HepG2 (cell line): ENCODE measurements around the gene SPHK1. TPM values are rescaled to one million over a fixed set of nuclear protein-coding genes. Genes with fewer than 3 reads are reported as not detected.

Experiments
- ATAC-seq: fragments of 200-7000 bp; cut with Tn5 transposase; 3 replicates; pipeline ENCODE4 v1.9.1; 2020; ENCODE audit warnings: mild to moderate bottlenecking, moderate library complexity
- BruUV-seq: library from RNA; stranded (reverse); fragments of 400-500 nt; replicated peaks from 2 replicates; lab custom pipeline; 2021; lab: Mats Ljungman, UMichigan
- CTCF ChIA-PET: fragments of 300-600 bp; formaldehyde crosslinking; extraction: SDS; loops from one replicate; lab custom pipeline; 2021; ENCODE audit warnings: low total read pairs, inconsistent platforms, low intra/inter-chr PET ratio; lab: Yijun Ruan, JAX
- POLR2A ChIA-PET: fragments of 350-600 bp; sonication (Branson Sonifier 250); formaldehyde crosslinking; loops from one replicate; lab custom pipeline; 2020; ENCODE audit warnings: antibody characterized with exemption, inconsistent platforms; lab: Yijun Ruan, JAX
- DNase-seq: peaks from one replicate; pipeline ENCODE4 v3.0.0-alpha.2; 2015; ENCODE audit warnings: low spot score
- FAIRE-seq: peaks from 3 replicates; lab custom pipeline; 2011; peaks lifted over from hg19 to GRCh38; lab: Jason Lieb, UNC
- H2AFZ ChIP-seq: one replicate; pipeline ENCODE4 v1.6.1; 2011; ENCODE audit warnings: low read length, inconsistent platforms
- H3K27ac ChIP-seq: fragments of 300-600 bp; 3 replicates; pipeline ENCODE4 v1.8.0; 2011; ENCODE audit warnings: mixed run types, mild to moderate bottlenecking, mixed read lengths, low read length, inconsistent platforms; ENCODE audit not compliant: insufficient read depth; ENCODE audit errors: extremely low read length
- H3K27me3 ChIP-seq, 2 experiments: fragments of 200-600 bp in 1 of 2; 2 replicates in 1 of 2; 3 replicates in 1 of 2; pipeline versions ENCODE4 v1.6.0 to v1.8.0; 2011; ENCODE audit warnings: low read length in 2 of 2, mild to moderate bottlenecking in 2 of 2, moderate library complexity in 2 of 2, inconsistent platforms in 1 of 2; ENCODE audit not compliant: insufficient read depth in 2 of 2, control insufficient read depth in 1 of 2
- H3K36me3 ChIP-seq, 2 experiments: fragments of 200-600 bp in 1 of 2; replicated peaks in 1 of 2; 2 replicates in 1 of 2; 3 replicates in 1 of 2; pipeline versions ENCODE4 v1.5.1 to v1.8.0; 2011; ENCODE audit warnings: low read length in 2 of 2, inconsistent platforms in 1 of 2; ENCODE audit not compliant: insufficient read depth in 2 of 2, control insufficient read depth in 1 of 2
- H3K4me1 ChIP-seq: 2 replicates; pipeline ENCODE4 v1.5.1; 2012; ENCODE audit warnings: low read length, inconsistent platforms; ENCODE audit not compliant: insufficient read depth
- H3K4me2 ChIP-seq: 2 replicates; pipeline ENCODE4 v1.6.0; 2011; ENCODE audit warnings: low read depth, low read length, inconsistent platforms
- H3K4me3 ChIP-seq, 3 experiments: fragments of 200-600 bp in 1 of 3; sonication (generic), shearing (Covaris generic) in 1 of 3; replicated peaks in 1 of 3; 2 replicates each; pipeline ENCODE4 v1.5.1; 2011 to 2016; ENCODE audit warnings: low read length in 3 of 3, inconsistent platforms in 2 of 3, low read depth in 2 of 3, mild to moderate bottlenecking in 2 of 3, control low read depth in 1 of 3, mixed read lengths in 1 of 3; ENCODE audit not compliant: insufficient read depth in 1 of 3
- H3K79me2 ChIP-seq: one replicate; pipeline ENCODE4 v1.6.1; 2011; ENCODE audit warnings: low read length, inconsistent platforms; ENCODE audit not compliant: insufficient read depth
- H3K9ac ChIP-seq: 2 replicates; pipeline ENCODE4 v1.6.0; 2011; ENCODE audit warnings: mild to moderate bottlenecking, low read depth, low read length, inconsistent platforms; ENCODE audit not compliant: insufficient read depth
- H3K9me3 ChIP-seq: 2 replicates; pipeline ENCODE4 v1.5.1; 2012; ENCODE audit warnings: mild to moderate bottlenecking, low read length
- H4K20me1 ChIP-seq: 2 replicates; pipeline ENCODE4 v1.6.0; 2011; ENCODE audit warnings: inconsistent platforms, mild to moderate bottlenecking, low read length, moderate library complexity; ENCODE audit not compliant: insufficient read depth
- AHR ChIP-seq: IDR thresholded peaks from 2 replicates; pipeline ENCODE4 v1.6.1; 2018; ENCODE audit warnings: missing genetic modification reagents, missing compliant biosample characterization
- ARID2 ChIP-seq: sonication (generic); formaldehyde crosslinking; IDR thresholded peaks from 2 replicates; pipeline ENCODE4 v1.8.1; 2022; ENCODE audit warnings: mild to moderate bottlenecking, missing genetic modification reagents, borderline replicate concordance
- EZH2 ChIP-seq: conservative IDR thresholded peaks from 2 replicates; pipeline ENCODE4 v1.6.1; 2012; ENCODE audit warnings: mild to moderate bottlenecking, low read depth, low read length, moderate library complexity
- KMT2A ChIP-seq: sonication (generic); formaldehyde crosslinking; IDR thresholded peaks from 2 replicates; pipeline ENCODE4 v1.4.0; 2020; ENCODE audit warnings: missing genetic modification reagents
- LBX2 ChIP-seq: sonication (generic); formaldehyde crosslinking; IDR thresholded peaks from 2 replicates; pipeline ENCODE4 v1.5.0; 2020; ENCODE audit warnings: missing genetic modification reagents, mild to moderate bottlenecking, borderline replicate concordance
- MXI1 ChIP-seq: IDR thresholded peaks from 3 replicates; pipeline ENCODE4 v1.6.1; 2012; ENCODE audit warnings: low read depth, low read length, inconsistent platforms, borderline replicate concordance
- MYNN ChIP-seq: sonication (generic); formaldehyde crosslinking; IDR thresholded peaks from 2 replicates; pipeline ENCODE4 v1.4.0; 2020; ENCODE audit warnings: mild to moderate bottlenecking, low read depth, missing genetic modification reagents
- NFYB ChIP-seq: sonication (generic); formaldehyde crosslinking; IDR thresholded peaks from 2 replicates; pipeline ENCODE4 v1.4.0; 2020; ENCODE audit warnings: missing genetic modification reagents
- PCBP2 ChIP-seq: fragments of 200-400 bp; formaldehyde crosslinking; optimal IDR thresholded peaks from 2 replicates; pipeline ENCODE3; 2018; ENCODE audit warnings: low read length, low read depth; ENCODE audit not compliant: poor library complexity, severe bottlenecking
- ZHX1 ChIP-seq: sonication (generic); formaldehyde crosslinking; IDR thresholded peaks from 2 replicates; pipeline ENCODE4 v1.8.1; 2022; ENCODE audit warnings: low read depth, mild to moderate bottlenecking, missing genetic modification reagents
- ZNF235 ChIP-seq: sonication (generic); formaldehyde crosslinking; IDR thresholded peaks from 2 replicates; pipeline ENCODE4 v1.8.1; 2023; ENCODE audit warnings: mild to moderate bottlenecking, missing genetic modification reagents, borderline replicate concordance
- ZNF496 ChIP-seq: sonication (generic); formaldehyde crosslinking; IDR thresholded peaks from 2 replicates; pipeline ENCODE4 v1.8.1; 2023; ENCODE audit warnings: mild to moderate bottlenecking, moderate library complexity, missing genetic modification reagents; ENCODE audit not compliant: insufficient replicate concordance
- ZNF615 ChIP-seq: sonication (generic); formaldehyde crosslinking; IDR thresholded peaks from 2 replicates; pipeline ENCODE4 v1.5.0; 2020; ENCODE audit warnings: mild to moderate bottlenecking, missing genetic modification reagents, borderline replicate concordance
- WGBS: methylation state at CpG from one replicate; pipeline ENCODE4 v1.1.6; 2017; ENCODE audit warnings: low lambda C conversion rate; 5-methylcytosine and 5-hydroxymethylcytosine counted together
- in situ Hi-C: cut with HindIII; loops from 2 replicates; pipeline ENCODE4 v1.10.0; 2017; ENCODE audit warnings: low pct_unique_long_range_greater_than_20kb; ENCODE audit not compliant: extremely low pct_ligation_motif_present
- intact Hi-C: fragments of 100-400 bp; cut with micrococcal nuclease; formaldehyde crosslinking; loops from one replicate; pipeline ENCODE4 v1.10.0; 2022; ENCODE audit not compliant: unreplicated experiment
- polyA plus RNA-seq, 8 experiments: library from polyadenylated mRNA; depleted of rRNA in 3 of 8; stranded (reverse) in 7 of 8; unstranded in 1 of 8; fragments of >200 nt; fragmentation: Illumina TruSeq in 4 of 8; extraction: Trizol in 4 of 8; gene quantifications; 2 replicates each; pipeline versions ENCODE4 v1.2.1 to v1.2.3, GENCODE V29; 2011 to 2016; ENCODE audit warnings: low read depth in 4 of 8, missing spikeins in 1 of 8, mixed read lengths in 1 of 8; ENCODE audit not compliant: insufficient read depth in 1 of 8
- total RNA-seq, 5 experiments: library from RNA; depleted of rRNA; stranded (reverse); fragments of >200 nt; fragmentation: Illumina TruSeq; extraction: Trizol; gene quantifications; 2 replicates each; pipeline ENCODE4 v1.2.3, GENCODE V29; 2016; ENCODE audit warnings: low read depth in 1 of 5
- TF ChIP-seq, protein P1 (sequence below): sonication (generic); formaldehyde crosslinking; conservative IDR thresholded peaks from 2 replicates; pipeline ENCODE4 v1.4.0; 2020; ENCODE audit warnings: missing genetic modification reagents

The SPHK1 gene
- total and polyA plus RNA-seq, 2 of the 13 experiments (the other 11 are each of a cell fraction or from before 2014, with no cell fraction given) = 129 to 160 TPM

DNA sequence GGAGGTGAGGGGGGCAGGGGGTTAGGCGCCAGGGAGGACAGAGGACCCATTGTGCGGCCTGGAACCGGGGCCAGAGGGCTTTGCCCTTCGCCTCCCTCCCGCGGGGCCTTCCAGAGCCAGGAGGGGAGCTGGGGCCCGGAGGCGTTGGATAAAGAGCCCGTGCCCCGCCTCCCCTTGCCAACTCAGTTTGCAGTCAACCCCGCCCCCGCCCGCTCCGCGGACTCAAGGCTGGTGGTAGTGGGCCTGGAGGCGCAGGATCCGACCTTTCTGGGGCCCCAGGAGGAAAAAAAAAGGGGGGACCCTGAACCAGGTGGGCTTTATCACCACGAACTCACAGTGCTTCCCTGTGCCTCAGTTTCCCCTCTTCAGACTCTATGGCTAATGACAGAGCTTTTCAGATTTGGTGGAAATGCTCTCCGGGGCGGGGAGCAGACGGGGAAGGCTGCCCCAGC, 2.0 kb upstream of the SPHK1 start:
- intact Hi-C loops (no loop called here), in situ Hi-C loops (no loop called here)
- ChIA-PET CTCF (no interaction called here), POLR2A (interaction anchor here (0.6 to 20.9 kb wide), 25 partner anchors 9 to 1114 kb away, joined by 3 to 1379 read pairs (median 5); partner anchors contain the start of genes PRPSAP1, QRICH2, RHBDF2 and UBALD2)
- H3K36me3 ChIP-seq = peaks cover 10 to 19% of the 10 kb centered on the region in 2 experiments; a peak in 4 of 5 replicates
- H4K20me1 ChIP-seq = peaks cover 16% of the 10 kb centered on the region; the same call in 1 of the 2 replicates
- peak; percentile 93 for FAIRE-seq
- DNase-seq = peak; percentile 97
- BruUV-seq = no TSS peak
- 0% methylated on average over 9 of the region's 21 CpGs for WGBS
- no peaks in the 10 kb centered on the region for H3K9me3 ChIP-seq
- H3K4me1 ChIP-seq = peaks cover 67% of the 10 kb centered on the region
- H3K4me2 ChIP-seq = peak overlapping the region; percentile 99
- H3K27ac ChIP-seq = peak overlapping the region; percentile 100
- H3K79me2 ChIP-seq = peaks cover 82% of the 10 kb centered on the region
- peak; percentile 62 for ATAC-seq
- peak overlapping the region; percentile 72 to 90 (median 86) for H3K4me3 ChIP-seq
- no peak overlapping the region for H2AFZ ChIP-seq
- H3K9ac ChIP-seq = peak overlapping the region; percentile 99
- H3K27me3 ChIP-seq = no peaks in the 10 kb centered on the region; a peak in 1 of 5 replicates
- TF ChIP-seq ZNF496 (CRISPR knock-in tag) = no peak
- TF ChIP-seq LBX2 (CRISPR knock-in tag) = no peak
- no peak for TF ChIP-seq KMT2A (CRISPR knock-in tag)
- no peak for TF ChIP-seq MYNN (CRISPR knock-in tag)
- no peak for TF ChIP-seq EZH2
- TF ChIP-seq ARID2 (CRISPR knock-in tag) = peak; percentile 49
- TF ChIP-seq ZNF235 (CRISPR knock-in tag) = 0 out of 2 replicates have a peak, but pooled peaks have one; percentile 31
- no peak for TF ChIP-seq PCBP2
- TF ChIP-seq NFYB (CRISPR knock-in tag) = 0 out of 2 replicates have a peak, but pooled peaks have one; percentile 5
- TF ChIP-seq ZNF615 (CRISPR knock-in tag) = peak; percentile 18; the same call in 1 of the 2 replicates
- TF ChIP-seq AHR (CRISPR knock-in tag) = no peak
- TF ChIP-seq MXI1 = no peak; the same call in 2 of the 3 replicates
- TF ChIP-seq, protein P1, sequence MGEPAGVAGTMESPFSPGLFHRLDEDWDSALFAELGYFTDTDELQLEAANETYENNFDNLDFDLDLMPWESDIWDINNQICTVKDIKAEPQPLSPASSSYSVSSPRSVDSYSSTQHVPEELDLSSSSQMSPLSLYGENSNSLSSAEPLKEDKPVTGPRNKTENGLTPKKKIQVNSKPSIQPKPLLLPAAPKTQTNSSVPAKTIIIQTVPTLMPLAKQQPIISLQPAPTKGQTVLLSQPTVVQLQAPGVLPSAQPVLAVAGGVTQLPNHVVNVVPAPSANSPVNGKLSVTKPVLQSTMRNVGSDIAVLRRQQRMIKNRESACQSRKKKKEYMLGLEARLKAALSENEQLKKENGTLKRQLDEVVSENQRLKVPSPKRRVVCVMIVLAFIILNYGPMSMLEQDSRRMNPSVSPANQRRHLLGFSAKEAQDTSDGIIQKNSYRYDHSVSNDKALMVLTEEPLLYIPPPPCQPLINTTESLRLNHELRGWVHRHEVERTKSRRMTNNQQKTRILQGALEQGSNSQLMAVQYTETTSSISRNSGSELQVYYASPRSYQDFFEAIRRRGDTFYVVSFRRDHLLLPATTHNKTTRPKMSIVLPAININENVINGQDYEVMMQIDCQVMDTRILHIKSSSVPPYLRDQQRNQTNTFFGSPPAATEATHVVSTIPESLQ (CRISPR knock-in tag) = no peak
- TF ChIP-seq ZHX1 (CRISPR knock-in tag) = peak; percentile 45; the same call in 1 of the 2 replicates
